Activated CD4-positive, CD25-positive, alpha-beta regulatory T cell treated with anti-CD3 and anti-CD28 coated beads, Interleukin-2, amount 50 U/mL, for 16 hours (primary cell): ENCODE measurements around the gene NDUFB2.
"Not testable (repeated sequence)": the region's sequence is repeated elsewhere in the genome, so short reads cannot be mapped to it uniquely, and the experiment has no call there.

Experiments
- DNase-seq: peaks from one replicate; pipeline ENCODE4 v3.0.0-alpha.2; 2020; ENCODE audit warnings: low read depth, low spot score

The NDUFB2 gene

DNA sequence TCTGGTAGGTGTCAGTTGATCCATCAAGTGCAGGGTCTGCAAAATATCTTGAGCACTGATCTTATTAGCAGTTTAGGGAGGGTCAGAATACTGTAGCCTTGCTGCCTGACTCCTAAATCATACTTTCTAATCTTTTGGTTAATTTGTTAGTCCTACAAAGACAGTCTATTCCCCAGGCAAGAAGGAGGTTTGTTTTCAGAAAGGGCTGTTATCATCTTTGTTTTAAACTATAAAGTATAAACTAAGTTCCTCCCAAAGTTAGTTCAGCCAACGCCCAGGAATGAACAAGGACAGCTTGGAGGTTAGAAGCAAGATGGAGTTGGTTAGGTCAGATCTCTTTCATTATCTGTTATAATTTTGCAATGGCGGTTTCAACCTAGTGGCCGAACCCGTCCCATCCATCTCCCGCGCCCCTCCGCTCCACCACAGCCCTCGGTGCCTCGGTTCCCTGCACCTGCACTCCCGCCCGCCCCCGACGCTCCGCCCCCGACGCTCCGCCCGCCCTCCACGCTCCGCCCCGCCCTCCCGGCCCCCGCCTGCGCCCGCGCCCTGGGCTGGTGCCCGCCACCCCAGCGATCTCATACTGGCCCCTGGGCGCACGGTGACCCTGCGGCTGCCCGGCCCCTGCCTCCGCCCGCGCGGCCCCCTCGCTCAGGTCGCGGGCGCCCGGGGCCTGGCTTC is 24.0 kb upstream of the NDUFB2 start, which contains the start of gene ADCK2:
Gene ADCK2, plus strand, starts transcription at position 564 of the 681 bp plus-strand sequence. CDS start 386 bp downstream, outside the sequence.
- no peak for DNase-seq

DNA sequence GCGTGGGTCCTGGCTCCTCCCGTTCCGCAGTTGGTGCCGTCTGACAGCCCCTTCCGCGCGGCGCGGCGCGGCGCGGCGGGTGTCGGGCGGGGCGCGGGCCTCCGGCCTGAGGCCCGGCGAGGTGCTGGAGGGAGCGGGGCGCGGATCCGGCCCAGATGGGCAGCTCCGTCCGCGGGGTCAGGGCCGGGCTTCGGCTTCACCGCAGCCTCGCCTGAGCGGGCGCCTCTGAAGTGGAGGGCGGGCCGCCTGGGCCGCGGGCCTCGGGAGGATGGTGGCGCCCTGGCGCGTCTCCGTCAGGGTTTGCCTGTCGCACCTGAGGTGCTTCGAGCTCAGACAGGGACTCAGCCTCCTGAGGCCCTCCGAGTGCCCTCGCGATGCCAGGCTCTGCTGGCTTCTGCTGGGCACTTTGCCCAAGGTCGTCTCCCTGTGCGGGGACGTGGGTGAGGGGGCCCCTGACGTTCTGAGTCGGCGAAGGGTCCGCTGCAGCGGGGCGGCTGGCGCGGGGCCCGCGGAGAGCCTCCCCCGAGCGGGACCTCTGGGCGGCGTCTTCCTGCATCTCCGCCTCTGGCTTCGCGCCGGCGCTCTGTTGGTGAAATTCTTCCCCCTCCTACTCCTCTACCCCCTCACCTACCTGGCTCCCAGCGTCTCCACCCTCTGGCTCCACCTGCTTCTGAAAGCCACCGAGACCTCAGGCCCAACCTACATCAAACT is 23.3 kb upstream of the NDUFB2 start:
- DNase-seq, result peak; percentile 24

DNA sequence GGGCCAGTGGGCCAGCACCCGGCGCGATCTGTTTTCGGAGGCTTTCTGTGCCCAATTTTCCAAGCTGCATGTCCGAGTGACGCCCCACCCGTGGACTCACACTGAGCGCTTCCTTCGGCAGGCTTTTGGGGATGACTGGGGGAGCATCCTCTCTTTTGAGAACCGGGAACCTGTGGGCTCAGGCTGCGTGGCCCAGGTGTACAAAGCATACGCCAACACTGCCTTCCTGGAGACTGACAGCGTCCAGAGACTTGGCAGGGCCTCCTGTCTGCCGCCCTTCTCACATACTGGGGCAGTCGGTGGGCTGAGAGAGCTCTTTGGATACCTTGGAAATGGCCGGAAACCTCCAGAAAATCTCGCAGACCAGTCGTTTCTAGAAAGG is 22.7 kb upstream of the NDUFB2 start:
- no peak for DNase-seq

DNA sequence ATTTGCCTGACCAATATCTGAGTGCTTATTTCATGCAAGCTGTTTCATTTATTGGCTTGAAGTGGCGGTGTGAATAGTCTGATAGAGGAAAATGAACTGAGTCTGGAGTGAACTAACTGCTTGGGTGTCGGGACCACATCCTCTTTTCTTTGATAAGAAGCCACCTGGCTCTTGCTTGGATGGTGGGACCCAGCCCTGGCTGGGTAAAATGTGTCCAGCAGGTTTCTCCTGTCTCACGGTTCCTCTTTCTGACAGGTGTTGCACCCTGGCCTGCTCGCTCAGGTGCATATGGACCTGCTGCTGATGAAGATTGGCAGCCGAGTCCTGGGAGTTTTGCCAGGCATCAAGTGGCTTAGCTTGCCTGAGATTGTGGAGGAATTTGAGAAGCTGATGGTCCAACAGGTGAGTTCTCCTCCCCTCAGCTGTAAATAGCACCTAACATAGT is 22.1 kb upstream of the NDUFB2 start:
- DNase-seq, result no peak

DNA sequence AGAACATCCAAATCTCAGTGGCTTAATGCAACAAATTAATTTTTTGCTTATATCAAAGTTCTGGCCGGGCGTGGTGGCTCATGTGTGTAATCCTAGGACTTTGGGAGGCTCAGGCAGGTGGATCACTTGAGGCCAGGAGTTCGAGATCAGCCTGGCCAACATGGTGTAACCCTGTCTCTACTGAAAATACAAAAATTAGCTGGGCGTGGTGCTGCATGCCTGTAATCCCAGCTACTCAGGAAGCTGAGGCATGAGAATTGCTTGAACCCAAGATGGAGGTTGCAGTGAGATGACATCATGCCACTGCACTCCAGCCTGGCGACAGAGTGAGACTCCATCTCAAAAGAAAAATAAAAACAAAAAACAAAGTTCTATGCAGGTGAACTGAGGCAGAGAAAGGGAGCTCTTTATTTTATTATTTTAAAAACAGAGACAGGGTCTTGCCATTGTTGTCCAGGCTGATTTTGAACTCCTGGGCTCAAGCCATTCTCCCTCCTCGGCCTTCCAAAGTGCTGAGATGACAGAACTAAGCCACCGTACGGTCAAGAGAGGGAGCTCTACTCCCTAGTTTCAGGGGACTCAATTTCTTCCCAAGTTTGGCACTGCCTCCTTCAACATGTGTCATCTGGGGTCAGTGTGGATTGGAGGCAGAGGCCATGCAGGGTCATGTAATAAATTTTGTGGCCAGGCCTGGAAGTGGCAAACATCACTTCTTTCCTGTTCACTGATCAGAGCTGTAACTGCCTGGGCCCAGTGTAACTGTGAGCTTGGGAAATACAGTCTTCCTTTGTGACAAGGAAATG is 21.4 kb upstream of the NDUFB2 start:
- DNase-seq, result no peak

DNA sequence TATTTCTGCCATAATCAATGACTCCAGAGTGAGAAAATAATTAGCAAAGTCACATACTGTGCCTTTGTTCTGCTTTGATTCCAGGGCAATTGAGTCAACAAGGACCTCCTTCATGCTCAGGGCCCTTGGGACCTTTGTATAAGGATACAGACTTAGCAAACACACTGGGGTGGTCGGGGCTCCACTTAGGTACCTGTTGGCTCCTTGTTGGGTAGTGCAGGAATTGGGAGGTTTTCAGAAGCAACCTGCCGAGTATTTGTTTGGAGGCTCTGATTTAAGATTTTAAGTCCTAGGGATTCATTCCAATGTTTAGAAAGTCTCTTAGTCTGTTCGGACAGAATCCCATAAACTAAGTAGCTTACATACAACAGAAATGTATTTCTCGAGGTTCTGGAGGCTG is 20.8 kb upstream of the NDUFB2 start:
- DNase-seq, result no peak

DNA sequence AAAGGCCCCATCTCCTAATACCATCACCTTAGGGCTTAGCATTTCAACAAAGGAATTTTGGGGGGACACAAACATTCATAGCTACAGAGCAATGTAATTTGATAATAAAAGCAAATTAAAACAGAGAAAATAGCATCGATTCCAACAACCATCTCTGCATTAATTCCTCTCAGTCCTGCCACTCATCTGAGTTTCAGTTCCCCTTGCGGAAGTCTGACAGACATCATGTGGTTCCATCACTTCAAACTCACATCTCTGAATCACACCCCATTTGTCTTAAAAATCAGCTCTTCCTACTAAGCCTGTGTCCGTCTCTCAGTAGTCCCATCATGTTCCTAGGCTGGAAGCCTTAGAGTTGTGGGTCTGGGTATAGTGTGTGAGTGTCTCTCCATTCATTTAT is 20.2 kb upstream of the NDUFB2 start:
- no peak for DNase-seq

DNA sequence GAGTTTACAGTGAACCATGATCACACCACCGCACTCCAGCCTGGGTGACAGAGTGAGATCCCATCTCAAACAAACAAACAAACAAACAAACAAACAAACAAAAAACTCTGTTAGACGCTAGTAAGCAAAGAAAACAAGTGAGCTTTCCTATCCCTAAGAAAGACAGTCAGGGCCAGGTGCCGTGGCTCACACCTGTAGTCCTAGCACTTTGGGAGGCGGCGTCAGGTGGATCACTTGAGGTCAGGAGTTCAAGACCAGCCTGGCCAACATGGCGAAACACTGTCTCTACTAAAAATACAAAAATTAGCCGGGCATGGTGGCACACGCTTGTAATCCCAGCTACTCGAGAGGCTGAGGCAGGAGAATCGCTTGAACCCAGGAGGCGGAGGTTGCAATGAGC is 19.6 kb upstream of the NDUFB2 start:
- DNase-seq, result not testable (repeated sequence)

DNA sequence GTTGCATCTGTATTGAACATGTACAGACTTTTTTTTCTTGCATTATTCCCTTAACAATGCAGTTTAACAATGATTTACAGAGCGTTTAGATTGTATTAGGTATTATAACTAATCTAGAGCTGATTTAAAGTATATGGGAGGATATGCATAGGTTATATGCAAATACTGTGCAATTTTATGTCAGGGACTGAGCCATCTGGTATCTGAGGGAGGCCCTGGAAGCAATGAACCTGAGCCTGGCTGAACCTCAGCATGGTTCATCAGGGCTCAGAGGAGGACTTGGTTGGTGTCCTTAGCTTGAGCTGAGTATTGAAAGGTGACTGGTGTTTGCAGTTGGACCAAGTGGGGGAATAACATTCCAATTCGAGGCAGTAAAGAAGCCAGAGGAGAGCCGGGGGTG is 19.0 kb upstream of the NDUFB2 start:
- DNase-seq, result no peak

DNA sequence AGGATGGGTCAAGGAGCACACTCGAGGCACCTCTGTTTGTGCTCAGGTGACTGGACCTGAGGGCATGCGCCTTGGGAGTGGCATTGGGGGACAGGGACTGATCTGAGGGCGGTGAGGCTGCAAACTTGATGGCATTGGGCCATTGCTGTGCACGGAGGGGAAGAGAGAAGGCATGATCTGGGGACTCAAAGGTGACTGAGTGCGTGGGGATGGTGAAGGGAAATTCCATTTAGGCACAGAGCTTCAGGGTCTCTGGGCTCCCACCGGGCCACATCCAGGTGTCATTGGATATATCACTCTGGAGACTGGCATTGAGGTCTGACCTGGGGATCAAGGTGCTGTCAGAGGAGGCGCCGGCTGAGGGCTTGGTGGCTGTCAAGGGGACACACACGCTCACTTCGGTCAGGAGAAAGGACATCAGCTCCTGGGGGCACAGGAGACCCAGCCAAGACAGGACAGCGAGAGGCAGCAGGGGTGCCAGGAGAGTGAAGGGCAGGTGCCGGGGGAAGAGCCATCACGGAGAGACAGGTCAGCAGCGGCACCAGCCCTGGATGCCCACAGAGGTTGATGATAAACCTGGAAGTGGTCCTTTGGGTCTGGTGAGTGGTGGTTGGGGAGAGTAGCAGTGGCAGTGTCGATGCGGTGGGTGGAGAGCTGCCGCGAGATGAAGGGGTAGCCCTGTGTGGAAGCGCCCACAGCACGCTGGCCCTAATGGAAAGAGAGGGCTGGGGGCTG is 18.3 kb upstream of the NDUFB2 start:
- no peak for DNase-seq

DNA sequence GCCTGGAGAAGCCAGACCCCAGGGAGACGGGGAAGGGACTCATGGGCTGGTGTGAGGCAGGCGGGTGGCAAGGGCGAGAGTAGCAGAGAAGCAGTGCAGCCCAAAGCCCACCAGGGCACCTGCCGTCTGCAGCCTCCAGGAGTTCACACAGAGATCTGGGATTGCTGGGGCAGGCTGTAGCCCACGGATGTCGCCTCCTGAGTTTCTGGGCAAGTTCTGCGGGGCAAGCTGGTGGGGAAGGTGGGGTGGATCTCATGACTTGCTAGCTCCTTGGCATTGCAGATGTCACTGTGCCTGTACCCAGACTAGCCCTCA is 17.7 kb upstream of the NDUFB2 start:
- DNase-seq, result no peak

DNA sequence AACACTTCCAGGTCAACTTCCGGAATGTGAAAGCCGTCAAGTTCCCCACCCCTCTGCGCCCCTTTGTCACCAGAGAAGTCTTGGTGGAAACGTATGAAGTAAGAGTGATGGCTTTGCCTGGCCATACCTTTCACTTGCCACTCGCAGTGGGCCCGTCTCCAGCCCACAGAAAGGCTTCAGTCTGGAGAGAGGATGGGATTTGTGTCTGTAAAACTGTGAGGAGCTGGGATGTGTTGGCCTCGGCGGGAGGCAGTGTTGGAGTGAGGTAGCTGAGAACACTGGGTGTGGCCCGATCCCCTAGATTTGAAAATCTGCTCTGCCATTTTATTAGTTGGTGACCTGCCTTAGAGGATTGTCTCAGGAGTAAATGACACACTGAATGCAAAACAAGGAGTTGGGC is 17.3 kb upstream of the NDUFB2 start:
- no peak for DNase-seq

DNA sequence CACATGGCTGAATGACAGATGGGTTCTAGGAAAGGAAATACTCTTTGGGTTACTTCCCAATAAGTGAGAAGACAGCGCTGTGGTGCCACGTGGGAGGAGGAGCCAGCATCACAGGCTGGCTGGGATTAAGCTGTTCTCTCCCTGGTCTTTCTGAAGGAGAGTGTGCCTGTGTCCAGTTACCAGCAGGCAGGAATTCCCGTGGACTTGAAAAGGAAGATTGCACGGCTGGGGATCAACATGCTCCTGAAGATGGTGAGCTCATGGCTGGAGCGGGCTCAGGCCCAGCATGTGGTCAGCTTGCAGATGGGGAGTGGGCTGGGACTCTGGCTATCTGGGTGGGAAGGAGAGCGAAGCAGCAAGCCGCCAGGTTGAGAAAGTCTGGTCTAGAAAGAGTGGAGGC is 15.6 kb upstream of the NDUFB2 start:
- DNase-seq, result no peak

DNA sequence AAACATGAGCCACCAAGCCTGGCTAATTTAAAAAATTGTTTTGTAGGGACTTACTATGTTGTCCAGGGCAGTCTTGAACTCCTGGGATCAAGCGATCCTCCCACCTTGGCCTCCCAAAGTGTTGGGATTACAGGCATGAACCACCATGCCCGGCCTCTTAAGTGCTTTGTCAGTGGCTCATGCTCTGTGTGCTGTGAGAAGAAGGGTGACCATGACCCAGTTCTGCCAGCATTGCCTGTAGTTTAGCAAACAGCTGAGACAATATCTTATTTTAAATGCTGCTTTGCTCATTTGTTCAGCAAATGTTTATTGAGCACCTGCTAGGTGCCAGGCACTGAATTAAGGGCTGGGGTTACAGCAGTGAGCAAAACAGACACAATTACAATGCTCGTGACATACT is 14.7 kb upstream of the NDUFB2 start:
- DNase-seq, result no peak

DNA sequence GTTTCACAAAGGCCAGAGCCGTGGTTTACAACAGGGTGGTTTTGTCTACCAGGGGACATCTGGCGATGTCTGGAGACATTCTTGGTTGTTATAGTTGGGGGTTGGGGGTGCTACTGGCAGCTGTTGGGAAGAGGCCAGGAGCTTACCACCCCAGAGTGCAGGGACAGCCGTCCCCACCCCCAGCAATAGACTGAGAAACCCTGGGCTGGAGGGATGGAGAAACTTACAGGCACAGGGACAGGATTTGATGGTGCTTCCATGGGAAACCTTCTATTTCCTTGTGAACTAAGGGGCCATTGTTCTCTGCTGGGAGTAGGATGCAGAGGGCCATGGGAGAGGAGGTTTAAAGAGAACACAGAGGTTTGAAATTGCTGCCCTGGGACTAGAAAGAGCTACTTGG is 12.9 kb upstream of the NDUFB2 start:
- no peak for DNase-seq

DNA sequence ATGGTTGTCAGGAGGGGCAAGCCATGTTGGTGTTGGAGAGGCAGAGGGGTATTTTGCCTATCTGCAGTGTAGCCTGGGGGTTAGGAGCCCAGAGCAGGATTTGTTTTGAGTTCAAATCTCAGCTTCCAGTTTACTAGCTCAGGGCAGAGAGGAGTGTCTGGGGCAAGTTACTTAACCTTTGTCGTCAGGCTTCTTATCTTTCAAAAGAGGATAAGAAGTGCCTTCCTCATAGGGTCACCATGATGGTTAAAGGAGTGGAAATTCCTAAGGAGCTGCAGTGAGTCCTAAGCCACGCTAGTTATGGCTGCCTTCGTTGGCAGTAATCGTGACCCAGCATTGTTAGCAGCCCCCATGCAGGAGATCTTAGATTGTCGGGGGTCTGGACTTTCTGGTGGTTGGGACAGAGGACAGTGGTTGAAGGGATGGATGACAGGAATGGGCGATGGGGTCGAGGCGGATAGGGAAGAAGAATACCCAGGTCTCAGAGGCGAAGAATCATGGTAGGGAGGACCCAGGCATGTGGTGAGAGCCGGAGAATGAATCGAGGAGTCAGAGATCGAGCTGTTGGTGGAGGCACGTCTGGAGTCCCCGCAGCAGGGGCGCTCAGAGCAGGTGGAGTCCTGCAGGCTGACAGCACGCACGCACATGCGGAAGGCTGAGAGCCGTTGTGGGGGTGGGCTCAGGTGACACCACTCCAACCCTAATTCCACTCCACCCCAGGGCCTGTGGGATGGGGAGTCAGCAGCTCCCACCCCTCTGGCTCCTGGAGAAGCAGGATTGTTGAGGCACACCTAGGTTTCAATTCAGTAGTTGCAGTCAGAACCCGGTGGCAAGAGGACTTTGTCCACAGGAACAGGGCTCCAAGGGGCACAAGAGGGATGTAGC is 12.2 kb upstream of the NDUFB2 start:
- no peak for DNase-seq

DNA sequence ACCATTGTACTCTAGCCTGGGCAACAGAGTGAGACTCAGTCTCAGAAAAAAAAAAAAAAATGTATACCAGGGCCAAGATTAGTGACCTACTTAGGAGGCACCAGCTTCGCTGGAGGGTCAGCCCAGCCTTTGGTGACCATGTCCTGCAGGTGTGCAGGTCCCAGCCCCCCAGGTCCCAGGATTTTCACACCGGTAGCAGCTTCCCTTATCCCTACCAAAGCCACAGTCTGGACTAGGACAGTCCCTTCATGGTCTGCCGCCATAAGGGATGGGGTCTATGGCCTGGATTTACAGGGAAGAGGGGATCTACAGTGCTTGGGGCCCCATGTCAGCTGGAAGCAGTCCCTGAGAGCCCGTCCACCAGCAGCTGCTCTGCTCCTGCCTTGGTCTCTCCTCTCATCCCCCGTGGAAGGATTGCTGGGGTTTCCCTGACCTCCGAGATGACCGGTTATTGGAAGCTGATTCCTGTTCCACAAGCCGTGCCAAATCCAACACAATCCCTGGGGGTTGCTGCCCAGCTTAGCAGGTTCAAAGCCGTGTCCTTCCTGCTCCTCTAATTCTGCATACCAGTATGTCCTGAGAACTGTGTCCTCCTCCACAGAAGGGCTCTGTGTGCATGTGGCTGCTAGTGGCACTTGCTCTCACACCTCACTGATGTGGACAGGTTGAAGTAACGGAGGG is 11.0 kb upstream of the NDUFB2 start:
- no peak for DNase-seq

DNA sequence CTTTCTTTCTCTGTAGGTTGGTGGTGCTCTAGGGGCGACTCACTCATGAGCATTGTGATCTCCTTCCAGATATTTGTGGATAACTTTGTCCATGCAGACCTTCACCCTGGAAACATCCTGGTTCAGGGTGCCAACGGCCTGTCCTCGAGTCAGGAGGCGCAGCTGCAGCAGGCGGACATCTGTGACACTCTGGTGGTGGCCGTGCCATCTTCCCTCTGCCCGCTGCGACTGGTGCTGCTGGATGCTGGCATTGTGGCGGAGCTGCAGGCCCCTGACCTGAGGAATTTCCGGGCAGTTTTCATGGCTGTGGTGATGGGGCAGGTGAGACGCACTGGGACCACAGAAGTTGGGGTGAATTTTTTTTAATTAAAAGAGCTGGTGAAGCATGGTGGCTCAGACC is 9.6 kb upstream of the NDUFB2 start:
- no peak for DNase-seq

DNA sequence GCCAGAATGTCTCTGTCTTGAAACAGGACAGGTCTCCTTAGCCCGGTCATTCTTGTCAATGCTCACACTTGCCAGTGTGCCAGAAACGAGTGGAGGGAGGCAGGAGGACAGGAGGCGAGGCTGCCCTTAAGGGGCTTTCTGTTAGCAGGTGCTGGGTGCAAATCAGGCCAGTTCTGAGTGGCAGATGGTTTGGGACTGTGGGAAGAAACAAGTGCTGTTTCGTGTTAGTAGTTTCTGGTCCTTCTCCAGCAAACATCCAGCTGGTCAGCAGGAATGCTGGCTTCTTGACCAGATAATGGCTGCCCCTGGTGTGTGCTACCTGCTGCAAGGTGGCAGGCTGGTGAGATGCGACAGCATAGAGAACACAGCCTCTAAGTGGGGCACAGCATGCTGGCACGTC is 8.2 kb upstream of the NDUFB2 start:
- no peak for DNase-seq
